ENCODE data around the gene HMGA1. TPM values are rescaled to one million over a fixed set of nuclear protein-coding genes. Genes with fewer than 3 reads are reported as not detected.

HMGA1 gene
- total RNA-seq, 3 donors from 2014 or later = 49.4 to 176 (median 124) TPM

GRCh38 chr6:34204693-34205092 is 32.0 kb upstream of the HMGA1 start:
- ATAC-seq = no peak
- intact Hi-C loops (cut with DNase I, micrococcal nuclease) = no loop called here
- DNase-seq = no peak
- Histone ChIP-seq H3K4me1 (ENCODE audit: low read depth) (no peaks in the 10 kb centered on the region), H3K9me3 (no peaks in the 10 kb centered on the region), H3K36me3 (ENCODE audit: low read depth) (no peaks in the 10 kb centered on the region), H3K4me3 (no peak overlapping the region)
- no peak for TF ChIP-seq CTCF (IDR thresholded peaks at IDR 0.05)

GRCh38 chr6:34205466-34205865 is 31.2 kb upstream of the HMGA1 start:
- TF ChIP-seq CTCF (IDR thresholded peaks at IDR 0.05) = no peak
- H3K36me3 ChIP-seq (ENCODE audit: low read depth) = no peaks in the 10 kb centered on the region
- intact Hi-C loops (cut with DNase I, micrococcal nuclease) = no loop called here
- H3K4me3 ChIP-seq = no peak overlapping the region
- no peak for ATAC-seq
- DNase-seq = no peak
- no peaks in the 10 kb centered on the region for H3K9me3 ChIP-seq
- no peaks in the 10 kb centered on the region for H3K4me1 ChIP-seq (ENCODE audit: low read depth)

DNA sequence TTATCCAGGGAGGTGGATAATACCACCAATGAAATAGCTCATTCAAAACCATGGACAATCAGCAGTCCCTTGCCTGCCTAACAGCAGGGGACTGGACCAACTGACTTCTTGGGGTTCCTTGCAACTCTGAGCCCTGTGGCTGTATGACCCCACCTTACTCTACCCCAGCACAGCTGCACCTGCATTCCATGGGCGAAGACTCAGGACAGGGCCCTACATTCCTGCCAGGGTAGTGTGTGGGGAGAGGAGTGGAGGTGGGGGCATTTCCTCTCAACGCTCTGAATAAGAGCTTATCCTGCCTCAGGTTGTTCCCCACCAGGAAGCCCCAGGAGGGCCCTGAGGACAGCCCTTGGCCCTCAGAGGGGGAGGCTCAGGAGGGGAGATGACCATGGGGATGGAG is 30.8 kb upstream of the HMGA1 start:
- DNase-seq (no peak), ATAC-seq (no peak)
- intact Hi-C loops (cut with DNase I, micrococcal nuclease) = no loop called here
- Histone ChIP-seq H3K36me3 (ENCODE audit: low read depth) (no peaks in the 10 kb centered on the region), H3K4me1 (ENCODE audit: low read depth) (no peaks in the 10 kb centered on the region), H3K4me3 (no peak overlapping the region), H3K9me3 (no peaks in the 10 kb centered on the region)
- TF ChIP-seq CTCF (IDR thresholded peaks at IDR 0.05) = no peak

DNA sequence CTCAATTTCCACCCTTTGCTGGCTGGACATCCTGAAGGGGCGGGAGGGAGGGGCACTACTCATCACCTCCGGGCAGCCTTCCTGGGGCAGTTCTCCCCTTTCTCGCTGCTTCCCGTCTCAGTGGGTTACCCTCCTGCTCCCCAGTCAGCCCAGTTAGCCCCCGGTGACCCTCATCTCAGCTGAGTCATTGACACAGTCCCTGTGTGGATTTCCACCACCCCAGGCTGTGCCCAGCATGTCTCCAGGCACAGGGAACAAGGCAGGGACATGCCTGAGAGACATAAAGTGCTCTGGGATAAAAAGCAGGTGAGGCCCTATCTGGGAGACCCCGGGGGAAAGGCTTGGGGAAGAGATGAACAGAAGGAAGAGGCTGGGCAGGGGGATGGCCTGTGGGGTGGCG is 29.9 kb upstream of the HMGA1 start:
- no peak for TF ChIP-seq CTCF (IDR thresholded peaks at IDR 0.05)
- H3K4me1 ChIP-seq (ENCODE audit: low read depth) = no peaks in the 10 kb centered on the region
- intact Hi-C loops (cut with DNase I, micrococcal nuclease) = no loop called here
- H3K9me3 ChIP-seq = no peaks in the 10 kb centered on the region
- no peak overlapping the region for H3K4me3 ChIP-seq
- ATAC-seq (no peak), DNase-seq (no peak)
- no peaks in the 10 kb centered on the region for H3K36me3 ChIP-seq (ENCODE audit: low read depth)

DNA sequence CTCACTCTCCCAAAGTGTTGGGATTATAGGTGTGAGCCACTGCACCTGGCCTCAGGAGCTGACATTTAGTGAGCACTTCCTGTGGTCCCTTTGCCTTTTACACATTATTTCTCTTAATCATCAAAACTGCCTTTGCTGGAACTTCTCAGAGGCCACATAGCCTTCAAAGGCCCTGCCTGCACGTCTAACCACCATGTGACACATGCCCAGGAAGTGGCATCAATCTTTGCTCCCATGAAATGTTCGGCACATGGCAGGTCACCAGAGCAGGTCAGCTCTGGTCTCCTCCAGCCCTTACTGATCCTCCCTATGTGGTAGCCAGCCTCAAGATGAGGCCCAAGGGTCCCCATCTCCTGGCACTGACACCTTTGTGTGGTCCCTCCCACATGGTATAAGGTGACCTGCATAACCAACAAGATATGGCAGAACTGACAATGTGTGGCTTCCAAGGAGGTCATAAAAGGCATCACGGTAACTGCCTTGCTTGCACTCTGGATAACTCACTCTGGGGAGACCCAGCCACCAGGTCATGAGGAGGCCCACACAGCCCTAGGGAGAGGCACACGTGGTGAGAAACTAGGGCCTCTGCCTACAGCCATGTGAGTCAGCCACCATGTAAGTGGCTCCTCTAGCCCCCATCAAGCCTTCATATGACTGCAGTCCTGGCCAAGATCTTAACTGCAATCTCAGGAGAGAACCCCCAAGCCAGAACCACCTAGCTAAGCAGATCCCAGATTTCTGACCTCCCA is 28.8 kb upstream of the HMGA1 start:
- no peaks in the 10 kb centered on the region for H3K36me3 ChIP-seq (ENCODE audit: low read depth)
- no peak overlapping the region for H3K4me3 ChIP-seq
- no peaks in the 10 kb centered on the region for H3K4me1 ChIP-seq (ENCODE audit: low read depth)
- no peak for DNase-seq
- no peak for ATAC-seq
- no peak for TF ChIP-seq CTCF (IDR thresholded peaks at IDR 0.05)
- intact Hi-C loops (cut with DNase I, micrococcal nuclease) = no loop called here
- no peaks in the 10 kb centered on the region for H3K9me3 ChIP-seq

GRCh38 chr6:34213772-34214171 is 22.9 kb upstream of the HMGA1 start:
- Histone ChIP-seq H3K9me3 (no peaks in the 10 kb centered on the region), H3K36me3 (ENCODE audit: low read depth) (no peaks in the 10 kb centered on the region), H3K4me1 (ENCODE audit: low read depth) (no peaks in the 10 kb centered on the region), H3K4me3 (no peak overlapping the region)
- no peak for TF ChIP-seq CTCF (IDR thresholded peaks at IDR 0.05)
- DNase-seq = no peak
- intact Hi-C loops (cut with DNase I, micrococcal nuclease) = no loop called here
- ATAC-seq = no peak

Measured in mucosa of descending colon (tissue), 3 donors.